Neural cell (in vitro differentiated cells): Measurements from ENCODE around the gene JAZF1.

ENCODE experiments used
- MXI1 ChIP-seq: fragments of 450-650 bp; conservative IDR thresholded peaks from 2 replicates; pipeline ENCODE4 v1.6.1; 2014; ENCODE audit warnings: antibody characterized with exemption, mild to moderate bottlenecking; ENCODE audit not compliant: poor library complexity, severe bottlenecking
- POLR2AphosphoS5 ChIP-seq: IDR thresholded peaks from 2 replicates; pipeline ENCODE4 v1.6.1; 2012
- RAD21 ChIP-seq: fragments of 450-650 bp; conservative IDR thresholded peaks from 2 replicates; pipeline ENCODE4 v1.6.1; 2014; ENCODE audit warnings: antibody characterized with exemption, mild to moderate bottlenecking, moderate library complexity
- TF ChIP-seq, protein P1 (sequence below): fragments of 450-650 bp; IDR thresholded peaks from 2 replicates; pipeline ENCODE4 v1.5.1; 2014; ENCODE audit warnings: antibody characterized with exemption, mild to moderate bottlenecking, moderate library complexity; ENCODE audit not compliant: poor library complexity, severe bottlenecking
- TF ChIP-seq, protein P2 (sequence below): IDR thresholded peaks from 2 replicates; pipeline ENCODE4 v1.6.1; 2012; ENCODE audit warnings: borderline replicate concordance

DNA sequence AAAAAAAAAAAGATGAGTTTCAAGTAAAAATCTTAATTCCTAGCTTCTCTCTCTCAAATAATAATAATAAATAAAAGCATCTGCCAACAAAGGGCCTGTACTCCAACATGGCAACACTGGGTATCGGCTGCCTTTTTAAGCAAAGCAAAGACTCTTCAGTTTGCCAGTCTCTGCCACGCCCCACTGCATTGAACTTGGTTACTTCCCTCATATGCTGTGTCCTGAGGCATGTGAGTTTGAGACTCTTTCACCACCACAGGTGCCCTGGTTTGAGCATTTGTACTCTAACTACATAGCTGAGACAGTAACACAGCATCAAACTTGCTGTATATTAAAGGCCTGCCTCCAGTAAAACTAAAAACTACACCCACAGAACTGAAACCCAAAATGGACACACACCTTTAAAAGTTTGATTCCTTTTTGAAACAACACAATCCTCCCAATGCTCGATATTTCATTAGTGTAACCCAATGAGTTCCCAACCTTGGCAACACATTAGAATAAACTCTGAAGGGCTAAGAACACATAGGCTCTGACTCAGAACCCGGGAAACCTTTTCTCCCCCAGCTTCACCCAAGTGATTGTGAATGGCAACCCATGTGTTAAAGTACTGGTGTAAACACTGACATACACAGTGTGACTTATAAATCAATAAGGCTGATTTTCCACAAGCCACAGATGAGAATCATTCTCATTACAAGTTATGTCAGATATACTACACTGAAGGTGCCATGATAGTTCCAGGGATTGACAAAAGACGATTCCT lies 12.0 kb downstream of the JAZF1 start:
- TF ChIP-seq, protein P1, sequence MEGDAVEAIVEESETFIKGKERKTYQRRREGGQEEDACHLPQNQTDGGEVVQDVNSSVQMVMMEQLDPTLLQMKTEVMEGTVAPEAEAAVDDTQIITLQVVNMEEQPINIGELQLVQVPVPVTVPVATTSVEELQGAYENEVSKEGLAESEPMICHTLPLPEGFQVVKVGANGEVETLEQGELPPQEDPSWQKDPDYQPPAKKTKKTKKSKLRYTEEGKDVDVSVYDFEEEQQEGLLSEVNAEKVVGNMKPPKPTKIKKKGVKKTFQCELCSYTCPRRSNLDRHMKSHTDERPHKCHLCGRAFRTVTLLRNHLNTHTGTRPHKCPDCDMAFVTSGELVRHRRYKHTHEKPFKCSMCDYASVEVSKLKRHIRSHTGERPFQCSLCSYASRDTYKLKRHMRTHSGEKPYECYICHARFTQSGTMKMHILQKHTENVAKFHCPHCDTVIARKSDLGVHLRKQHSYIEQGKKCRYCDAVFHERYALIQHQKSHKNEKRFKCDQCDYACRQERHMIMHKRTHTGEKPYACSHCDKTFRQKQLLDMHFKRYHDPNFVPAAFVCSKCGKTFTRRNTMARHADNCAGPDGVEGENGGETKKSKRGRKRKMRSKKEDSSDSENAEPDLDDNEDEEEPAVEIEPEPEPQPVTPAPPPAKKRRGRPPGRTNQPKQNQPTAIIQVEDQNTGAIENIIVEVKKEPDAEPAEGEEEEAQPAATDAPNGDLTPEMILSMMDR, result no peak
- TF ChIP-seq, protein P2, sequence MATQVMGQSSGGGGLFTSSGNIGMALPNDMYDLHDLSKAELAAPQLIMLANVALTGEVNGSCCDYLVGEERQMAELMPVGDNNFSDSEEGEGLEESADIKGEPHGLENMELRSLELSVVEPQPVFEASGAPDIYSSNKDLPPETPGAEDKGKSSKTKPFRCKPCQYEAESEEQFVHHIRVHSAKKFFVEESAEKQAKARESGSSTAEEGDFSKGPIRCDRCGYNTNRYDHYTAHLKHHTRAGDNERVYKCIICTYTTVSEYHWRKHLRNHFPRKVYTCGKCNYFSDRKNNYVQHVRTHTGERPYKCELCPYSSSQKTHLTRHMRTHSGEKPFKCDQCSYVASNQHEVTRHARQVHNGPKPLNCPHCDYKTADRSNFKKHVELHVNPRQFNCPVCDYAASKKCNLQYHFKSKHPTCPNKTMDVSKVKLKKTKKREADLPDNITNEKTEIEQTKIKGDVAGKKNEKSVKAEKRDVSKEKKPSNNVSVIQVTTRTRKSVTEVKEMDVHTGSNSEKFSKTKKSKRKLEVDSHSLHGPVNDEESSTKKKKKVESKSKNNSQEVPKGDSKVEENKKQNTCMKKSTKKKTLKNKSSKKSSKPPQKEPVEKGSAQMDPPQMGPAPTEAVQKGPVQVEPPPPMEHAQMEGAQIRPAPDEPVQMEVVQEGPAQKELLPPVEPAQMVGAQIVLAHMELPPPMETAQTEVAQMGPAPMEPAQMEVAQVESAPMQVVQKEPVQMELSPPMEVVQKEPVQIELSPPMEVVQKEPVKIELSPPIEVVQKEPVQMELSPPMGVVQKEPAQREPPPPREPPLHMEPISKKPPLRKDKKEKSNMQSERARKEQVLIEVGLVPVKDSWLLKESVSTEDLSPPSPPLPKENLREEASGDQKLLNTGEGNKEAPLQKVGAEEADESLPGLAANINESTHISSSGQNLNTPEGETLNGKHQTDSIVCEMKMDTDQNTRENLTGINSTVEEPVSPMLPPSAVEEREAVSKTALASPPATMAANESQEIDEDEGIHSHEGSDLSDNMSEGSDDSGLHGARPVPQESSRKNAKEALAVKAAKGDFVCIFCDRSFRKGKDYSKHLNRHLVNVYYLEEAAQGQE, result no peak
- no peak for TF ChIP-seq RAD21
- TF ChIP-seq POLR2AphosphoS5, result no peak
- no peak for TF ChIP-seq MXI1
